Breast epithelium (tissue), 3 donors: Measurements from ENCODE around the gene MPPED1.

Source experiments
- CTCF ChIP-seq, 3 donors: fragments of 450-650 bp; IDR thresholded peaks; one replicate each; pipeline ENCODE4 v1.5.1; 2016 to 2017; ENCODE audit warnings: antibody characterized with exemption in 3 of 3, mild to moderate bottlenecking in 3 of 3, moderate library complexity in 3 of 3
- POLR2A ChIP-seq: fragments of 450-650 bp; IDR thresholded peaks from one replicate; pipeline ENCODE4 v1.6.1; 2016; ENCODE audit warnings: antibody characterized with exemption, mild to moderate bottlenecking, moderate library complexity
- POLR2AphosphoS5 ChIP-seq, 3 donors: sonication (generic); formaldehyde crosslinking; IDR thresholded peaks; one replicate each; pipeline ENCODE4 v1.6.1; 2017; ENCODE audit warnings: antibody characterized with exemption in 3 of 3

DNA sequence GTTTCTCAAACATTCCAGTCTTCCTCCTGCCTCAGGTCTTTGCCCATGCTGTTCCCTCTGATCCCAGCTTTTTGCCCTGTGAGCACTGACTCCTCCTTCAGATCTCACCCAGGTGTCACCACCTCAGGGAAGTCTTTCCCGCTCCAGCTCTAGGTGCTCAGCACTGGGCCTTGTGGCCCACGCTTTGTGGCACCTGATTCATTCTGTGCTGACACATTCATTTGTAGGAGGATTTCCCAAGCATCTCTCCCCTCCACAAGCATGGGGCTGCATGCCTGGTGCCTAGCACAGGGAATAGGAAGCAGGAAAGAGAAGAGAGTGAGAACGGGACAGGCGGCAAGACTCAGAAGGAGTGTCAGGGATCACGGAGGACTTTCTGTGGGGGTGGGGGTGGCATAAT is 17.6 kb downstream of the MPPED1 start:
- TF ChIP-seq CTCF (IDR thresholded peaks at IDR 0.05) (no peak), POLR2A (no peak), POLR2AphosphoS5 (IDR thresholded peaks at IDR 0.05) (no peak)
